ENCODE results near the gene TBX6.

DNA sequence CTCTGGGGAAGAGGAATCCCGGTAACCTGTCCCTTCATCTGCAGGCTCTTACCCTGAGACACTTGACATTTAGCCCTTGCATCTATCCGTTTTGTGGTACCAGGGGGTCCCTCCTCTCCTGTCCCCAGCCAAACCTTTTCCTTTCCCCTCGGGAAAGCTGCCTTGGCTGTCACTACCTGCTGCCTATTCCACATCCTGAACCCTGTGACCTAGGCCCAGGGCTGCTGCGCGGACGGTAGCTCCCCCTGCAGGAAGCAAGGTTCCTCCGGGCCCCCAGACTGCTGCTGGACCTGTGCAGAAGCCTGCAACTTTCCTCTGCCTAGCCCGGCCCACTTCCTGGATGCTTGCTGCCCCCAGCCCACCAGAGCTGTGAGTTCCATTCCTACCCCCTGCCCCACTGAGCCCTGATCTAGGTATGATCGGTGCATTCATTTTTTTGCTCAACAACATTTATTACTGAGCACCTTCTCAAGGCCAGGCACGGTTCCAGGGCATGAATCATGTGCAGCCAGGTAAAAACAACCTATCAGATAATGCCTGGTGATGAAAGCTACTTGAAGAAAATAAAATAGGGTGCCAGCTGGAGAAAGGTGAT, 36.7 kb downstream of the TBX6 start:
- TF ChIP-seq, protein P1, sequence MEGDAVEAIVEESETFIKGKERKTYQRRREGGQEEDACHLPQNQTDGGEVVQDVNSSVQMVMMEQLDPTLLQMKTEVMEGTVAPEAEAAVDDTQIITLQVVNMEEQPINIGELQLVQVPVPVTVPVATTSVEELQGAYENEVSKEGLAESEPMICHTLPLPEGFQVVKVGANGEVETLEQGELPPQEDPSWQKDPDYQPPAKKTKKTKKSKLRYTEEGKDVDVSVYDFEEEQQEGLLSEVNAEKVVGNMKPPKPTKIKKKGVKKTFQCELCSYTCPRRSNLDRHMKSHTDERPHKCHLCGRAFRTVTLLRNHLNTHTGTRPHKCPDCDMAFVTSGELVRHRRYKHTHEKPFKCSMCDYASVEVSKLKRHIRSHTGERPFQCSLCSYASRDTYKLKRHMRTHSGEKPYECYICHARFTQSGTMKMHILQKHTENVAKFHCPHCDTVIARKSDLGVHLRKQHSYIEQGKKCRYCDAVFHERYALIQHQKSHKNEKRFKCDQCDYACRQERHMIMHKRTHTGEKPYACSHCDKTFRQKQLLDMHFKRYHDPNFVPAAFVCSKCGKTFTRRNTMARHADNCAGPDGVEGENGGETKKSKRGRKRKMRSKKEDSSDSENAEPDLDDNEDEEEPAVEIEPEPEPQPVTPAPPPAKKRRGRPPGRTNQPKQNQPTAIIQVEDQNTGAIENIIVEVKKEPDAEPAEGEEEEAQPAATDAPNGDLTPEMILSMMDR (IDR thresholded peaks at IDR 0.05), result peak in 1 of 3 experiments; percentile 23
- TF ChIP-seq POLR2A (IDR thresholded peaks at IDR 0.05) (no peak), POLR2AphosphoS5 (IDR thresholded peaks at IDR 0.05; ENCODE audit: insufficient read depth in 1 of 2, low read depth in 1 of 2) (no peak)

Data from vagina (tissue), 2 donors.